OCI-LY7 (cell line): ENCODE measurements around the gene IGSF8. TPM values are rescaled to one million over a fixed set of nuclear protein-coding genes. Genes with fewer than 3 reads are reported as not detected.

Experiments used
- BruUV-seq: library from RNA; stranded (reverse); fragments of 400-500 nt; replicated peaks from 2 replicates; lab custom pipeline; 2021; lab: Mats Ljungman, UMichigan
- CTCF ChIA-PET: fragments of 300-600 bp; sonication (Branson Sonifier 250); formaldehyde crosslinking; loops from one replicate; lab custom pipeline; 2022; ENCODE audit warnings: antibody characterized with exemption; ENCODE audit not compliant: unreplicated experiment; lab: Charles Lee
- POLR2A ChIA-PET: fragments of 300-600 bp; sonication (Branson Sonifier 250); formaldehyde crosslinking; loops from one replicate; lab custom pipeline; 2022; ENCODE audit warnings: antibody characterized with exemption; lab: Charles Lee
- DNase-seq: peaks from one replicate; pipeline ENCODE4 v3.0.0-alpha.2; 2015; ENCODE audit warnings: low spot score
- H2AFZ ChIP-seq: fragments of 200-600 bp; sonication (generic), shearing (Covaris generic); 2 replicates; pipeline ENCODE4 v1.6.1; 2014; ENCODE audit warnings: mild to moderate bottlenecking, antibody characterized with exemption, low read length, moderate library complexity
- H3K27ac ChIP-seq: fragments of 200-600 bp; sonication (generic); 2 replicates; pipeline ENCODE4 v1.5.1; 2014; ENCODE audit warnings: mixed run types, low read depth, mild to moderate bottlenecking, moderate library complexity, low read length, inconsistent platforms; ENCODE audit not compliant: poor library complexity, severe bottlenecking
- H3K36me3 ChIP-seq: fragments of 200-600 bp; sonication (generic); 2 replicates; pipeline ENCODE4 v1.6.1; 2014; ENCODE audit warnings: mild to moderate bottlenecking, antibody characterized with exemption, low read length, moderate library complexity, mixed read lengths; ENCODE audit not compliant: insufficient read depth
- H3K4me1 ChIP-seq: fragments of 200-600 bp; sonication (generic); 2 replicates; pipeline ENCODE4 v1.5.1; 2014; ENCODE audit warnings: mild to moderate bottlenecking, low read length; ENCODE audit not compliant: insufficient read depth, poor library complexity, severe bottlenecking
- H3K4me2 ChIP-seq: fragments of 200-600 bp; sonication (generic); 2 replicates; pipeline ENCODE4 v1.6.1; 2014; ENCODE audit warnings: mild to moderate bottlenecking, low read length
- H3K4me3 ChIP-seq: fragments of 200-600 bp; sonication (generic); 2 replicates; pipeline ENCODE4 v1.5.1; 2014; ENCODE audit warnings: mild to moderate bottlenecking, low read depth, low read length; ENCODE audit not compliant: poor library complexity, severe bottlenecking
- H3K79me2 ChIP-seq: fragments of 200-600 bp; sonication (generic); 2 replicates; pipeline ENCODE4 v1.6.1; 2016; ENCODE audit warnings: low read depth, mild to moderate bottlenecking, low read length, moderate library complexity, mixed read lengths; ENCODE audit not compliant: insufficient read depth
- H3K9me2 ChIP-seq: fragments of 200-600 bp; sonication (generic); 2 replicates; pipeline ENCODE4 v1.6.1; 2016; ENCODE audit warnings: mild to moderate bottlenecking, low read length, mixed read lengths; ENCODE audit not compliant: insufficient read depth
- H3K9me3 ChIP-seq: fragments of 200-600 bp; sonication (generic); 2 replicates; pipeline ENCODE4 v1.6.1; 2014; ENCODE audit warnings: mild to moderate bottlenecking, mixed run types, low read length, mixed read lengths
- H4K20me1 ChIP-seq: fragments of 200-600 bp; sonication (generic); 2 replicates; pipeline ENCODE4 v1.6.1; 2014; ENCODE audit warnings: mild to moderate bottlenecking, antibody characterized with exemption, low read length, moderate library complexity, mixed read lengths; ENCODE audit not compliant: insufficient read depth
- EZH2phosphoT487 ChIP-seq: fragments of 200-600 bp; sonication (generic); IDR thresholded peaks from 2 replicates; pipeline ENCODE4 v1.6.1; 2018; ENCODE audit warnings: low read depth, borderline replicate concordance, mild to moderate bottlenecking, mixed run types, antibody characterized with exemption, low read length, moderate library complexity, mixed read lengths
- intact Hi-C: fragments of 100-400 bp; cut with micrococcal nuclease; formaldehyde crosslinking; loops from one replicate; pipeline ENCODE4 v1.10.0; 2022; ENCODE audit not compliant: unreplicated experiment
- total RNA-seq, 2 experiments: library from RNA; depleted of rRNA in 1 of 2; stranded (reverse); fragments of >200 nt in 1 of 2; shearing (Covaris generic) in 1 of 2; gene quantifications; 2 replicates each; pipeline ENCODE4 v1.2.3, GENCODE V29; 2014 to 2022
- TF ChIP-seq, protein P1 (sequence below): fragments of 200-600 bp; sonication (generic); conservative IDR thresholded peaks from 2 replicates; pipeline ENCODE4 v1.5.1; 2014; ENCODE audit warnings: mild to moderate bottlenecking, antibody characterized with exemption, low read length, moderate library complexity, mixed read lengths

The IGSF8 gene
- total RNA-seq, 2 experiments from 2014 or later: 18.7 to 28.7 TPM

DNA sequence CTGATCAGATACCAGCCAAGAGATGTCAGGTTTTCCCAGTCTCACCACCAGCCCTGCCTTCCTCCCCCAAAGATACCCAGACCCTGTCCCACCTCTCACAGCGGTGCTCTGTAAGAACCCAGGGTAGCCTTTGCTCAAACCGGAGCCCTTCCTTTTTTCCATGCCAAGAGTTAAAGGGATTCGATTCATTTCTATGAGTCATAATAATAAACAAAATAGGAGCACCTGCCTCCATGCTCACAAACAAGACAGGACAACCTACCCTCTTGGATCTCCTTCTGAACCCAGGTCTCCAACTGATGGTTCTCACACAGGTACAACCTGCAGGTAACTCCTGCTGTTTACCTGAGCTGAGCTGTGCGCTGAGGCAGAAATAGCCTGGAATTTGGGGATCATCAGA, 11.3 kb upstream of the IGSF8 start:
- Histone ChIP-seq H3K36me3 (no peaks in the 10 kb centered on the region), H3K79me2 (no peaks in the 10 kb centered on the region), H3K9me3 (no peaks in the 10 kb centered on the region), H4K20me1 (no peaks in the 10 kb centered on the region), H3K9me2 (no peaks in the 10 kb centered on the region), H3K27ac (no peak overlapping the region), H2AFZ (no peak overlapping the region), H3K4me2 (no peak overlapping the region), H3K4me1 (peaks cover 4% of the 10 kb centered on the region), H3K4me3 (no peak overlapping the region)
- POLR2A ChIA-PET: no interaction called here
- BruUV-seq: no TSS peak
- no peak for DNase-seq
- CTCF ChIA-PET: no interaction called here
- intact Hi-C loops: no loop called here
- TF ChIP-seq EZH2phosphoT487: no peak
- TF ChIP-seq, protein P1, sequence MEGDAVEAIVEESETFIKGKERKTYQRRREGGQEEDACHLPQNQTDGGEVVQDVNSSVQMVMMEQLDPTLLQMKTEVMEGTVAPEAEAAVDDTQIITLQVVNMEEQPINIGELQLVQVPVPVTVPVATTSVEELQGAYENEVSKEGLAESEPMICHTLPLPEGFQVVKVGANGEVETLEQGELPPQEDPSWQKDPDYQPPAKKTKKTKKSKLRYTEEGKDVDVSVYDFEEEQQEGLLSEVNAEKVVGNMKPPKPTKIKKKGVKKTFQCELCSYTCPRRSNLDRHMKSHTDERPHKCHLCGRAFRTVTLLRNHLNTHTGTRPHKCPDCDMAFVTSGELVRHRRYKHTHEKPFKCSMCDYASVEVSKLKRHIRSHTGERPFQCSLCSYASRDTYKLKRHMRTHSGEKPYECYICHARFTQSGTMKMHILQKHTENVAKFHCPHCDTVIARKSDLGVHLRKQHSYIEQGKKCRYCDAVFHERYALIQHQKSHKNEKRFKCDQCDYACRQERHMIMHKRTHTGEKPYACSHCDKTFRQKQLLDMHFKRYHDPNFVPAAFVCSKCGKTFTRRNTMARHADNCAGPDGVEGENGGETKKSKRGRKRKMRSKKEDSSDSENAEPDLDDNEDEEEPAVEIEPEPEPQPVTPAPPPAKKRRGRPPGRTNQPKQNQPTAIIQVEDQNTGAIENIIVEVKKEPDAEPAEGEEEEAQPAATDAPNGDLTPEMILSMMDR: no peak

DNA sequence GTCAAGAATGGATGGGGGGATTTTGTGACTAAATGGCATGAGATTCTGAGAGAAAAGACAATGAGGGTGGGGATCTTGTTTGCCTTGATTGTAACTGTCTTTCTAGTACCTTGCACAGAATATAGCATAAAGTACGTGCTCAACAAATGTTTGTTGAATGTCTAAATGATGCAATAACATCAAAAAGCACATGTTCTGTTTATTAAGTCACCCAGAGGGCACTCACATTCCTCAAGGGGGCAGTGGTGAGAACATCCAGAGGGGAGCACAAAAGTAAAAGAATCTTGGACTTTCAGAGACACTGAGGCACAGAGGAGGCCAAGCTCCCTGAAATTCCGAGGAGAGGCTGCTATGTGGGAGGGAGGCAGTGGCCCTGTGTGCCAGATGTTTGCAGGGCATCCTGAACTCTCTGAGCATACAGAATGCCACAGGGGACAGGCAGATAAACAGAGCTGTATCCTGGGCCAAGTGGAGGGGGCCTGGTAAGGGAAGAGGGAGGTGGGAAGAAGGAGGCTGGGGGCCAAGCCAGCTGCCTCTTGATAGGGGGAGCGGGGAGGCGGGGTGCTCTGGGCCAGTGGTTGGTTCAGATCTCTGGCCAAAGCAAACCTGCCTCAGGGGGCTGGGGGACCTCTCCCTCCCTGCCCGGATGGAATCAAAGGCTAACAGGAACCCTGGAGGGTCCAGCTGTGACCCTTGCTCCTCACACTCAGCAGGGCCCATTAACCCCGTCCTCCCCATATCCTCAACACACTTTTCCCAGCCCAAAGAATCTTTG, 10.7 kb upstream of the IGSF8 start:
- POLR2A ChIA-PET: interaction anchor here (0.6 kb wide), 1 partner anchor 32 kb away, joined by 4 read pairs; no protein-coding TSS in a partner anchor

More for the DNA sequence above, 10.7 kb upstream of the IGSF8 start:
- TF ChIP-seq, protein P1: peak; percentile 81
- TF ChIP-seq EZH2phosphoT487: no peak
- CTCF ChIA-PET: interaction anchor here (0.5 kb wide), 1 partner anchor 13 kb away, joined by 5 read pairs; no protein-coding TSS in a partner anchor
- Histone ChIP-seq H3K4me1 (peaks cover 4% of the 10 kb centered on the region), H3K9me2 (no peaks in the 10 kb centered on the region), H3K79me2 (no peaks in the 10 kb centered on the region), H3K9me3 (no peaks in the 10 kb centered on the region), H4K20me1 (no peaks in the 10 kb centered on the region), H3K36me3 (no peaks in the 10 kb centered on the region), H3K4me2 (no peak overlapping the region), H2AFZ (peak overlapping the region; percentile 49; the same call in 1 of the 2 replicates), H3K4me3 (no peak overlapping the region), H3K27ac (no peak overlapping the region)
- intact Hi-C loops: no loop called here
- peak; percentile 81 for DNase-seq
- no TSS peak for BruUV-seq
